HG02981 (cell line): ENCODE data around the gene CDK11A.

Source experiments
- ATAC-seq: cut with Tn5 transposase; IDR thresholded peaks from one replicate; pipeline ENCODE4 v1.9.1; 2021; ENCODE audit warnings: mild to moderate bottlenecking, moderate library complexity; ENCODE audit not compliant: unreplicated experiment

CDK11A gene

GRCh38 chr1:1724035-1724864, at the start of gene CDK11A:
Gene CDK11A, minus strand, starts transcription at chr1:1724357. Its CDS starts 1,539 bp downstream, at chr1:1722818.
- peak; percentile 93 for ATAC-seq

- no peak for ATAC-seq
These were observed 49.7 kb upstream of the CDK11A start for GRCh38 chr1:1773874-1774273.

- no peak for ATAC-seq
These were observed 46.9 kb upstream of the CDK11A start for GRCh38 chr1:1771096-1771495.

- no peak for ATAC-seq
These were observed 45.9 kb upstream of the CDK11A start for GRCh38 chr1:1770102-1770501.

GRCh38 chr1:1768249-1768992, 44.3 kb upstream of the CDK11A start:
- no peak for ATAC-seq

- ATAC-seq = no peak
These were observed 40.8 kb upstream of the CDK11A start for GRCh38 chr1:1764876-1765470.

- no peak for ATAC-seq
These were observed 39.8 kb upstream of the CDK11A start for GRCh38 chr1:1763657-1764621.

- ATAC-seq = no peak
These were observed 37.6 kb upstream of the CDK11A start for GRCh38 chr1:1761504-1762376.

- ATAC-seq = no peak
These were observed 36.6 kb upstream of the CDK11A start for GRCh38 chr1:1760715-1761114.

- ATAC-seq = no peak
These were observed 36.1 kb upstream of the CDK11A start for GRCh38 chr1:1760345-1760650.

GRCh38 chr1:1759456-1760344, 35.5 kb upstream of the CDK11A start:
- no peak for ATAC-seq

GRCh38 chr1:1758692-1759455, 34.7 kb upstream of the CDK11A start:
- ATAC-seq = no peak

- ATAC-seq = no peak
These were observed 34.0 kb upstream of the CDK11A start for GRCh38 chr1:1758059-1758621.

- ATAC-seq = no peak
These were observed 33.4 kb upstream of the CDK11A start for GRCh38 chr1:1757422-1758058.

GRCh38 chr1:1756661-1757421, 32.7 kb upstream of the CDK11A start:
- ATAC-seq = no peak

- no peak for ATAC-seq
These were observed 31.7 kb upstream of the CDK11A start for GRCh38 chr1:1755852-1756251.

- ATAC-seq = no peak
These were observed 31.3 kb upstream of the CDK11A start for GRCh38 chr1:1755426-1755825.
